ENCODE measurements around the gene OR2G2. TPM values are rescaled to one million over a fixed set of nuclear protein-coding genes. Genes with fewer than 3 reads are reported as not detected.

The OR2G2 gene
- total RNA-seq, 4 donors from 2014 or later: not detected

- Histone ChIP-seq H3K36me3 (no peaks in the 10 kb centered on the region), H3K27ac (no peak overlapping the region), H3K27me3 (no peaks in the 10 kb centered on the region), H3K4me3 (no peak overlapping the region), H3K9me3 (no peaks in the 10 kb centered on the region), H3K4me1 (no peaks in the 10 kb centered on the region)
- DNase-seq: no peak
- no peak for TF ChIP-seq CTCF (IDR thresholded peaks at IDR 0.05)
- intact Hi-C loops (cut with DNase I; ENCODE audit: low total_unique reads): no loop called here
Observed at GRCh38 chr1:247638011-247638410, 49.9 kb downstream of the OR2G2 start.

DNA sequence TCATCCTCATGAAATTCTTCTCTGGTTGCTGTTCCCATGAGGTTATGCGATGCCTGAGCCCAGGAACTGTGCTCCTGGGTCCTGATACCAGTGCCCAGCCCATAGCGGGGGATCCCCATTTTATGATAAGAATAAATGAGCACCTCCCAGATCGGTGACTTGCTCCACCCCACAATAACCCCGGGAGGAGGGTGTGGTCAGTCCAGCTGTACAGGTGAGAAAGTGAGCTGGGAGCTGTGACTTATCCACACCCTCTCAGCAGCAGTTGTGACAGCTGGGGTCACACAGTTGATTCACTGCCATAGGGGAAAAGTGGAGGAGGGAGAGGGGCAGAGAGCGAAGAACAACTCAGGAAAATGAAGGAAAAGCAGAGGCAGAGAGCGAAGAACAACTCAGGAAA, 50.6 kb downstream of the OR2G2 start:
- H3K4me1 ChIP-seq: no peaks in the 10 kb centered on the region
- H3K9me3 ChIP-seq: no peaks in the 10 kb centered on the region
- DNase-seq: no peak
- H3K27me3 ChIP-seq: no peaks in the 10 kb centered on the region
- no peaks in the 10 kb centered on the region for H3K36me3 ChIP-seq
- no peak overlapping the region for H3K27ac ChIP-seq
- no peak overlapping the region for H3K4me3 ChIP-seq
- intact Hi-C loops (cut with DNase I; ENCODE audit: low total_unique reads): no loop called here
- TF ChIP-seq CTCF (IDR thresholded peaks at IDR 0.05) (no peak), POLR2A (IDR thresholded peaks at IDR 0.05) (no peak)

Small RNA genes within 50 kb of the gene (small RNA-seq; reads per million reads assigned to genes)
- not detected for gene RF00026

Other genes with a start within 250 kb of the OR2G2 start
- gene NLRP3, start 172.2 kb upstream of the OR2G2 start, total RNA-seq: 1 to 10 TPM in 2 of 4 donors, under 1 TPM in 2; 0.26 to 2.8 (median 0.86) TPM
- gene OR2B11, start 130.3 kb upstream of the OR2G2 start, total RNA-seq: not detected
- under 1 TPM in 1 of 4 donors, not detected in 3; 0.07 TPM for gene OR2C3, start 51.9 kb upstream of the OR2G2 start, total RNA-seq
- 1 to 10 TPM in 2 of 4 donors, under 1 TPM in 1, not detected in 1; 0.21 to 1.5 (median 1.0) TPM for gene GCSAML, start 39.2 kb upstream of the OR2G2 start, total RNA-seq
- gene OR2G3, start 17.2 kb downstream of the OR2G2 start, total RNA-seq: not detected
- gene OR13G1, start 91.4 kb downstream of the OR2G2 start, total RNA-seq: not detected
- gene OR6F1, start 128.3 kb downstream of the OR2G2 start, total RNA-seq: not detected
- gene OR14K1, start 150.3 kb downstream of the OR2G2 start, total RNA-seq: not detected
- gene OR14A2, start 159.8 kb downstream of the OR2G2 start, total RNA-seq: not detected
- not detected for gene OR1C1, start 172.2 kb downstream of the OR2G2 start, total RNA-seq
- not detected for gene OR14A16, start 235.8 kb downstream of the OR2G2 start, total RNA-seq